HEK293T (cell line): ENCODE results near the gene CAPRIN1.

Experiments used
- CTCF ChIA-PET: fragments of 350-600 bp; formaldehyde crosslinking; extraction: SDS; loops from one replicate; lab custom pipeline; 2021; ENCODE audit warnings: antibody characterized with exemption, inconsistent platforms; lab: Yijun Ruan, JAX
- POLR2A ChIA-PET: fragments of 350-600 bp; formaldehyde crosslinking; extraction: SDS; loops from one replicate; lab custom pipeline; 2020; ENCODE audit warnings: antibody characterized with exemption, inconsistent platforms; lab: Yijun Ruan, JAX
- DNase-seq: peaks from one replicate; pipeline ENCODE4 v3.0.0; 2012; ENCODE audit warnings: mixed read lengths; ENCODE audit errors: extremely low spot score
- ARNT ChIP-seq: fragments of 450-650 bp; IDR thresholded peaks from 2 replicates; pipeline ENCODE4 v1.6.1; 2017; ENCODE audit warnings: mild to moderate bottlenecking
- BHLHE40 ChIP-seq: fragments of 450-650 bp; IDR thresholded peaks from 2 replicates; pipeline ENCODE4 v1.6.1; 2016; ENCODE audit warnings: mild to moderate bottlenecking, moderate library complexity, borderline replicate concordance
- CTBP1 ChIP-seq: fragments of 450-650 bp; IDR thresholded peaks from 2 replicates; pipeline ENCODE4 v1.6.1; 2016; ENCODE audit warnings: borderline replicate concordance
- ELF4 ChIP-seq: fragments of 450-650 bp; IDR thresholded peaks from 2 replicates; pipeline ENCODE4 v1.6.1; 2017; ENCODE audit warnings: antibody characterized with exemption
- FOXA1 ChIP-seq: fragments of 450-650 bp; IDR thresholded peaks from 2 replicates; pipeline ENCODE4 v1.6.1; 2016; ENCODE audit warnings: mild to moderate bottlenecking
- FOXK2 ChIP-seq: fragments of 450-650 bp; IDR thresholded peaks from 2 replicates; pipeline ENCODE4 v1.6.1; 2016; ENCODE audit warnings: mild to moderate bottlenecking
- FOXM1 ChIP-seq: fragments of 450-650 bp; IDR thresholded peaks from 2 replicates; pipeline ENCODE4 v1.6.1; 2017; ENCODE audit warnings: mild to moderate bottlenecking, borderline replicate concordance
- HDGF ChIP-seq: fragments of 450-650 bp; IDR thresholded peaks from 2 replicates; pipeline ENCODE4 v1.6.1; 2017; ENCODE audit warnings: antibody characterized with exemption, borderline replicate concordance
- L3MBTL2 ChIP-seq: fragments of 450-650 bp; conservative IDR thresholded peaks from 2 replicates; pipeline ENCODE4 v1.6.1; 2016; ENCODE audit warnings: mild to moderate bottlenecking
- LEF1 ChIP-seq: fragments of 450-650 bp; IDR thresholded peaks from 2 replicates; pipeline ENCODE4 v1.6.1; 2017; ENCODE audit warnings: mild to moderate bottlenecking, borderline replicate concordance
- NFRKB ChIP-seq: fragments of 450-650 bp; IDR thresholded peaks from 2 replicates; pipeline ENCODE4 v1.6.1; 2016; ENCODE audit warnings: mild to moderate bottlenecking, moderate library complexity
- PKNOX1 ChIP-seq: fragments of 450-650 bp; IDR thresholded peaks from 2 replicates; pipeline ENCODE4 v1.6.1; 2016
- SP1 ChIP-seq: fragments of 450-650 bp; IDR thresholded peaks from 2 replicates; pipeline ENCODE4 v1.6.1; 2017
- SUZ12 ChIP-seq: fragments of 450-650 bp; IDR thresholded peaks from 2 replicates; pipeline ENCODE4 v1.6.1; 2016; ENCODE audit warnings: mild to moderate bottlenecking
- TARDBP ChIP-seq: fragments of 450-650 bp; IDR thresholded peaks from 2 replicates; pipeline ENCODE4 v1.6.1; 2016
- ZNF384 ChIP-seq: fragments of 450-650 bp; IDR thresholded peaks from 2 replicates; pipeline ENCODE4 v1.6.1; 2016

Gene CAPRIN1

GRCh38 chr11:34044664-34045485, 6.7 kb upstream of the CAPRIN1 start:
- POLR2A ChIA-PET = interaction anchor here (0.6 to 0.8 kb wide), 2 partner anchors 9 to 60 kb away, joined by 3 read pairs; partner anchors contain the start of gene NAT10
- peak; percentile 25 for DNase-seq
- CTCF ChIA-PET = no interaction called here
- TF ChIP-seq CTBP1 = no peak
- no peak for TF ChIP-seq ZNF384
- no peak for TF ChIP-seq L3MBTL2
- no peak for TF ChIP-seq SP1
- no peak for TF ChIP-seq BHLHE40
- no peak for TF ChIP-seq LEF1
- no peak for TF ChIP-seq HDGF

- TF ChIP-seq SUZ12 (no peak), ELF4 (no peak), BHLHE40 (no peak), LEF1 (no peak), FOXM1 (no peak), FOXK2 (no peak), HDGF (no peak), NFRKB (no peak), L3MBTL2 (no peak), ARNT (no peak), SP1 (no peak), FOXA1 (no peak), TARDBP (no peak), CTBP1 (no peak), PKNOX1 (no peak), ZNF384 (no peak)
- DNase-seq = no peak
- CTCF ChIA-PET = no interaction called here
- POLR2A ChIA-PET = interaction anchor here (0.6 to 0.8 kb wide), 2 partner anchors 42 to 56 kb away, joined by 3 read pairs; partner anchors contain the start of gene NAT10
Observed at GRCh38 chr11:34049028-34049427, 2.5 kb upstream of the CAPRIN1 start.

- POLR2A ChIA-PET = interaction anchor here (0.6 to 2.9 kb wide), 13 partner anchors 11 to 63 kb away, joined by 3 to 16 read pairs (median 4); partner anchors contain the start of gene NAT10
- DNase-seq = peak; percentile 25
- TF ChIP-seq L3MBTL2 = no peak
- no peak for TF ChIP-seq FOXA1
- TF ChIP-seq LEF1 = no peak
- TF ChIP-seq SUZ12 = no peak
- no peak for TF ChIP-seq ELF4
- no peak for TF ChIP-seq NFRKB
- no peak for TF ChIP-seq ARNT
- TF ChIP-seq HDGF = no peak
- TF ChIP-seq CTBP1 = no peak
- no peak for TF ChIP-seq PKNOX1
- no peak for TF ChIP-seq FOXK2
- no peak for TF ChIP-seq TARDBP
- no peak for TF ChIP-seq SP1
- TF ChIP-seq FOXM1 = no peak
- TF ChIP-seq BHLHE40 = no peak
- TF ChIP-seq ZNF384 = no peak
- CTCF ChIA-PET = no interaction called here
Observed at GRCh38 chr11:34050581-34051348, 766 bp upstream of the CAPRIN1 start.

- DNase-seq = peak; percentile 90
- ChIA-PET CTCF (no interaction called here), POLR2A (interaction anchor here (1.0 to 2.9 kb wide), 5 partner anchors 12 to 55 kb away, joined by 4 to 16 read pairs (median 9); partner anchors contain the start of gene NAT10)
- peak; percentile 33; the same call in 1 of the 2 replicates for TF ChIP-seq L3MBTL2
- TF ChIP-seq SP1 = no peak
- 0 out of 2 replicates have a peak, but pooled peaks have one; percentile 10 for TF ChIP-seq FOXM1
Observed at GRCh38 chr11:34052036-34052607, 591 bp downstream of the CAPRIN1 start.

GRCh38 chr11:34052608-34053160, 1.2 kb downstream of the CAPRIN1 start:
- peak; percentile 19 for DNase-seq
- POLR2A ChIA-PET = interaction anchor here (0.9 to 2.9 kb wide), 6 partner anchors 11 to 56 kb away, joined by 3 to 16 read pairs (median 8); partner anchors contain the start of gene NAT10
- no peak for TF ChIP-seq ZNF384
- TF ChIP-seq SP1 = no peak
- TF ChIP-seq BHLHE40 = no peak
- TF ChIP-seq NFRKB = no peak
- TF ChIP-seq SUZ12 = no peak
- TF ChIP-seq FOXK2 = no peak
- TF ChIP-seq CTBP1 = no peak
- no peak for TF ChIP-seq L3MBTL2
- TF ChIP-seq PKNOX1 = no peak
- no peak for TF ChIP-seq ELF4
- no peak for TF ChIP-seq FOXM1
- TF ChIP-seq LEF1 = no peak
- TF ChIP-seq FOXA1 = no peak
- no peak for TF ChIP-seq HDGF
- TF ChIP-seq TARDBP = no peak
- no peak for TF ChIP-seq ARNT
- CTCF ChIA-PET = no interaction called here
